Raji (cell line): ENCODE measurements around the gene DELE1.

Source experiments
- POLR2A ChIP-seq: IDR thresholded peaks from 2 replicates; pipeline ENCODE4 v1.6.1; 2011; ENCODE audit warnings: low read depth, low read length, control low read depth; ENCODE audit not compliant: insufficient read depth

The DELE1 gene

DNA sequence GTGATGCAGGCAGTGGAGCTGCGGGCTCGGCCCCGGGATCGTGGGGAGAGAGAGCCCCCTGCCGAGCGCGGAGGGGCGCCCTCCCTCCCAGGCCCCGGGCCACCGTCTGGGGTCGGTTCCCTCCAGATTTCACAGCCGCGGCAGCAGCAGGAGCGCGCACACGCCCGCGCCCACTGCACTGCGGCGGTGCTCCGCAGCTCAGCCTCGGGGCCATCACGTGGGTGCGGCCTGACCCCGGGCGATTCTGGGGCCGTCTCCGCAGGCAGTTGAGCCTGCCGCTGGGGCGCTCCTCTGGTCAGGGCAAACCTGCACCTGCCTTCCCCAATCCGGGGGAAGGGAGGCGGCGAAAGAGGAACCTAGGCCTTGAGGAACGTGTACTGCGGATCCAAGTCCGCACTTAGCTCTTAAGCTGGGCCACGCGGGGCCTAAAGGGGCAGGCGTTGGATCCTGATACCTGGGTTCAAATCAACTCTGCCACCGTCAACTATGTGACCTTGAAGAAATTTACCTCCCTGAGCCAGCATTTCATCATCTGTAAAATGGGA, 9.4 kb upstream of the DELE1 start:
- TF ChIP-seq POLR2A, result no peak

DNA sequence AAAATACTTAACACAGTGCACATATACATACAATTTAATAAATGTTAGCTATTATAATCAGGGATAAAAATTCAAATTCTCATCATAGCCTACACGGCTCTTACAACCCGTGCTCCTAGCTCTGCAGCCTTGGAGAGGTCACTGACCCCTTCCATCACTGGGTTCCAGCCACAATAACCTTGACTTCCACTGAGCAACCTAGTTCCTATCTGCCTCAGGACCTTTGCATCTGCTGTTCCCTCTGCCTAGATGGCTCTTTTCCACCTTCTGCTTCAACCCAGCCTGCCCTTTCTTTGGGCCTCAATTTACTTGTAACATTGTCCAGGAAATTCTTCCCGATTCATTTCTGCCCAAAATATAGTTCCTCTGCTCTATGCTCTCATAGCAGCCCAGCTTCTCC, 8.9 kb upstream of the DELE1 start:
- TF ChIP-seq POLR2A, result no peak

DNA sequence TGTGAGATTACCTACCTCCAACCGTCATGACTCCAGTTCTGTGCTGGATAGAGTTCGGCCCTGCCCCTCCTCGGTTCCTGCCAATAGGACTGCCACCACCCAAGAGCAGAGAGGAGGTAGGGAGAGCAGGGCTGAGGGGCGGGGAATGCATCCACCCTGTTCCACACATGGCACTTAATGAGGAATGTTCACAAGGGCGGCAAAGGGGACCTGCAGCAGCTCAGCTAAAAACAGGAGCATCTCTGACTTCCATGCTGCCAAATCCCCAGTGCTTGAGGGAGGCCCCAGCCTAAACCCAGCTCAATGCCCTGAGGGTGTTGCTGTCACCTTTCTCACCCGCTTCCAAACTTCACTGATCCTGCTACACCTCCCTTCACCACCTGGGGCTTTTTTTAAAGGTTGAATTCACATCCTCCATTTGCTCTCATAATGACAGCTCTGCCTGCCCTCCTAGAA, 7.8 kb upstream of the DELE1 start:
- no peak for TF ChIP-seq POLR2A

DNA sequence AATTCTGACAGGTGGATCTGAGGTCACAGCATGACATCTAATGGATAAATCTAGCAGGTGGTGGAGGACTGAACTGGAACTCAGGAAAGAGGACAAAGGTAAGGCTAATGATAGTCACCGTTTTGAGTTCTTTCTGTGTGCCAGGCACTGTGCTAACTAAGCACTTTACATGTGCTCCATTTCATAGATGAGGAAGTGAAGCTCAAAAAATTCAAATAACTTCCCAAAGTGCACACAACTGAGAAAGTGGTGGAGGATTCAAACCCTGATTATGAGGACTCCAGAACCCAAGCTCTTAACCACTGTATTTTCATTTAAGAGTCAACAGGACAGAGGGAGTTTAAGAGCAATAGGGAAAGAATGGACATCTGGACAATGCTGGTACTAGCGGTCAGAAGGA, 7.1 kb upstream of the DELE1 start:
- TF ChIP-seq POLR2A, result no peak

DNA sequence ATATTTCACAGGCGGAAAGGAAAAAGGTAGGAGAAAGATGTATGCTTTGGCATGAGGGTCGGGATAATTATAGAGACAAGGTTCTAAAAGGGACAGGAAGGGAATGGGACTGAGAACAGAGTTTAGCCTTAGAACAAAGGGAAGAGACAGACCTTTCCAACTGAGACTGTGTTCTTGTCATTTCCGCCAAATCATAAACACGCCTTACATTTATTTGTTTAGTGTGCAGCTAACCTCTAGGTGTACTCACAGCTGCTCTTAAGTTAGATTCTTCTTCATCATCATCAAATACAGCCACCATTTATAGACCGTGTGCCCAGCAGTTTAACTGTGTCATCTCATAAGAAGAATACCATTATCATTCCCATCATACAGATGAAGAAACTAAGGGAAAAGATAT, 5.9 kb upstream of the DELE1 start:
- TF ChIP-seq POLR2A, result no peak

DNA sequence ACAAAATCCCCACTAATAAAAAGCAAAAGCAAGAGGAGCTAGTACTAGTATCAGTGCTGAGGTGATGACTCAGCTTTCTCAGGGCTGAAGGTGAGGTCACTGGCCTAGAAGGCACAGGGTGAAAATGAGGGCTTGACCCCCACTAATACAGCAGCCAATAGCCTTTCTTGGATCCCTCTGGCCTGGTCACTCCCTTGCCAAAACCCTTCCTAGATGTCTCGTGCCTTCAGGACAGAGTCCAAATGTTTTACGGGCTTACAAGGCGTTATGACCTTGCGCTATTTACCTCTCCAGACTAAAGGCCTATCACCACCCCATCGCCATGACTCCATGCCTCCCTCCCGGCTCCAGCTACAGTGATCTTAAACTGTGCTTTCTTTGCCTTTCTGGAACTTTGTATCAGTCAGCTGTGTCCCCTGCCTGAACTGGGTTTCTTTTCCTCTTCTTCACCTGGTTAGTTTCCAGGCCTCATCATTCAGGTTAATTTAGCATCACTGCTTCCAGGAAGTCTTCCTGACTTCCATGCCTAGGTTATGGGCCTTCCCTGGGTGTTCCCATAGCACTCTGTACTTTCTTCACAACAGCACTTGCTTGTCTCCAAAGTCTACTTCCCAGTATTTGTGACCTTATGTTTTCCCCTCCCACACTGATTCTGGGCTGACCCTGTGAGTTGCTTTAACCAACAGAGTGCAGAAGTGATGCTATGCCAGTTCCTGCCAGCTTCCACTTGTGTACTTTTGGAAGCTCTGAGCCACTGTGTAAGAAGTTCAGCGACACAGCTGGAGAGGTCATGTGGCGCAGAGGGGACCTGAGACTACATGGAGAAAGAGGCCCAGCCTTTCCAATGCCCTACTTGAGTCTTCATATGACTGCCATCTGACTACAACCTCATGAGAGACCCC, 4.2 kb upstream of the DELE1 start:
- no peak for TF ChIP-seq POLR2A

DNA sequence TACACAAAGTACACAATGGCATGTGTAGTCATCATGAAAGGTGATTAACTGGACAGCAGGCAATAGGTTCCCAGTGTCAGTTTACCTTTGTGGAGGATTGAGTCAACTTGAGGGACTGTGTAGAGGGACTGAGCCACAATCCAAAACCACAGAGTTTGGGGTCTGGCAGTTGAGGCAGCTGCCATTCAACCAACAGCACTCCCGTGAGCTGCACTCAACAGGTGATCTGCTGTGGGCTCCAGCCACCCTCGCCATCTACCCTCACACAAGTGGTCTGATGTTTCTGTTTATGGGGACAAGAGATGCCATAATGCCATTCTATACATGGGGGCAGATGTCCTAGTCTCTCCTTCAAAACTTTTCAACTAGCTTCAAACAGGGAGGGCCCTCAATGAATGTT, 2.9 kb upstream of the DELE1 start:
- no peak for TF ChIP-seq POLR2A

DNA sequence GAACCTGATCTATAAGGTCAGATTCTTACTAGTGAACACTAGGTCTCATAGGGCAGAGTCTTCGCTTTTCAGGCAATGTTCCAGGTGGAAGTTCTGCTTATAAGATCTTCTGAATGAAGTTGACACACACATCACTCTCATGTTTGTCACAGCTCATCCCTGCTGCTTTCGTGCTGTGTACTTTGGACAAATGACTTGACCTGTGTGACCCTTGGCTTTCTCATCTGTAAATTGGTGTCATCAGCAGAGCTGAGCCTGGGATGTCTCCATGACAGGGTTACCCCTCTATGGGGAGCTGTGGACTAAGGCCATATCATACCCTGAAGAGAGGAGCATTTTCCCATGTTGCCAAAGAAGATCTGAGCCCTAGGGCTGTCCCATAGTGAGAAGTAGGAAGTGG, 2.8 kb downstream of the DELE1 start:
- TF ChIP-seq POLR2A, result no peak

DNA sequence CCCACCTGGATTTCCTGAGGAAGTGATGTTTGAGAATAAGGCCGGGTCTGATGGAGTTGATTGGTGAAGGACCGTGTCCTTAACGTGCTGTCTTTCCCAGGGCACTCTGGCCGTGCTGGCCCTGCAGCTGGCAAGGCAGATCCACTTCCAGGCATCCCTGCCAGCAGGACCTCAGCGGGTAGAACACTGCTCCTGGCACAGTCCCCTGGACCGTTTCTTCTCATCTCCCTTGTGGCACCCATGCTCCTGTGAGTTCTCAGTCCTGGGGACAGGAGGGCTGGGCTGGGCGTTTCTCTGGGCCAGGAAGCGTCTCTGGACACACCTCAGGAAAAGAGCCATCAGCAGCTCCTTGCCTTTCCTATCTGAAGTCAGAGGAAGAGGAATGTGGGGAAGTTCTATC, 4.4 kb downstream of the DELE1 start:
- TF ChIP-seq POLR2A, result no peak

DNA sequence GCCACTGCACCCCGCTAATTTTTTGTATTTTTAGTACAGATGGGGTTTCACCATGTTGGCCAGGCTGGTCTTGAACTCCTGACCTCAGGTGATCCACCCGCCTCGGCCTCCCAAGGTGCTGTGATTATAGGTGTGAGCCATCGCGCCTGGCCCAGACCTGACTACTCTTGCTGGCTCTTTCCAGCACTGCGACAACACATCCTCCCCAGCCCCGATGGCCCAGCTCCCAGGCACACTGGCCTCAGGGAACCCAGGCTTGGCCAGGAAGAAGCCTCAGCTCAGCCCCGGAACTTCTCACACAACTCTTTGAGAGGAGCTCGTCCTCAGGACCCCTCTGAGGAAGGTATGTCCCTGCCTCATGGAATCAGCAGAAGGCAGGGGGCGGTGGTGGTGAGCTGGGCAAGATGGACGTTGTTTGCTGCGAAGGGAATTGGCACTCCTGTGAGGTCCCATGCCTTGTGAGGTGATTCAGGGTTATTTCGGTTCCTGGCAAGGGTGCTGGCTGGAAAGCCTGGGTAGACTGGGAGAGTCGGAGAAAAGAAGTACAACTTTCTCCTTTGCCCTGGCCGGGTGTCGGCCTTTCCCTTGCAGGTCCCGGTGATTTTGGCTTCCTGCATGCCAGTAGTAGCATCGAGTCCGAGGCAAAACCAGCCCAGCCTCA, 5.9 kb downstream of the DELE1 start:
- no peak for TF ChIP-seq POLR2A

DNA sequence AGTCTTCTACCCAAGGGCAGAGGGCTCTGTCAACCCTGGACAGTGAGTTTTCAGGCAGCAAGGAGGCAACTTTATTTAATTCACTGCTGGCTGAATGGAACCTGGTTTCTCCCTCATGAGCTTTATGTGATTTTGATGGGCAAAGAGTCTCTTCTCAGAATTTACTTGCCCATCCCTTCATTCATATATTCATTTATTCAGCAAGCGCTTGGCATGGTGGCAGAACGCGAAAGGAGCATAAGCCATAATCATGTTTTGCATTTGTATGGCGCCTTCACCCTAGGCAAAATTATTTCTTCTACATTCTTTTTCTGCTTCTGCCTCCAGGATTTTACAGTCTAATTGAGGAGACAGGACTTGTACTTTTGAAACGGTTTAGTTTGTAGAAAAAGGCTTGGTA, 8.0 kb downstream of the DELE1 start:
- TF ChIP-seq POLR2A, result no peak

DNA sequence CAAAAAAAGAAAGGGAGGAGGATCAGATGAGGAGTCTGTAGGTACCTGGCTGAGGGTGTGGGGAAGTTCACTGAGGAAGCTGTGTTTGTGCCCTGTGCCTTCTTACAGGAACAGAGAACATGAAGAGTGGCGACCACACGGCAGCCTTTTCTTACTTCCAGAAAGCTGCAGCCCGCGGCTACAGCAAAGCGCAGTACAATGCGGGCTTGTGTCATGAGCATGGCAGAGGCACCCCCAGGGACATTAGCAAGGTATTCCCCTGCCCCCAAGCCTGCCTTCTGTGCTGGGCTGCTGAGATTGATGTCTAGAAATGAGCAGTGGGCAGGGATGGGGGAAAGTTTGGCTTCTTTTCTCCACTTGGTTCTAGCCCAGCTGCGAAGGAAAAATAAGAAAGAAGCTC, 9.5 kb downstream of the DELE1 start:
- no peak for TF ChIP-seq POLR2A

DNA sequence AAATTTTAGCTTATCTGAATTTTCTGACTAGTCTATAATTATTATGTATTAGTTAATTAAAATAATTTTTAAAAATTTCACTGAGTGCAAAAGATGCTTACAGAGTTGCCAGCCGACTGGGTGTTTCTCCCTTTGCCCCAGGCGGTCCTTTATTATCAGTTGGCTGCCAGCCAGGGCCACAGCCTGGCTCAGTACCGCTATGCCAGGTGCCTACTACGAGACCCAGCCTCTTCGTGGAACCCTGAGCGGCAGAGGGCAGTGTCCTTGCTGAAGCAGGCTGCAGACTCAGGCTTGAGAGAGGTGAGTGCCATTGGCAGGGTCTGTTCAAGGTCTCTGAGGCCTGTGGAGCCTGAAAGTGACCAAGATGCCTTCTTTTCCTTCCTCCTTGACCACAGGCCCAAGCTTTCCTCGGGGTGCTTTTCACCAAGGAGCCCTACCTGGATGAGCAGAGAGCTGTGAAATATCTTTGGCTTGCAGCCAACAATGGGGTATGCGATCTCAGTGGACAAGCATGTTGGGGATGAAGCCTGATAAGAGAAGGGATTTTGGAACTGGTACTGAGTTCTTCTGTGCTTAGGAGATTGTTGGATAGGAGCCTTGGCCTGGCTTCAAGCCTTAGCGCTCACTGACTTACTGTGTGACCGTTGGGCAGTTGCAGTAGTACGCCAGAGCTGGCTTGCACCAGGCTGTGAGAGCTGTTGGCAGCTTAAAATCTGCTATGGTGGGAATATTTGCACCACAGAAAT, 10.6 kb downstream of the DELE1 start:
- TF ChIP-seq POLR2A, result no peak

DNA sequence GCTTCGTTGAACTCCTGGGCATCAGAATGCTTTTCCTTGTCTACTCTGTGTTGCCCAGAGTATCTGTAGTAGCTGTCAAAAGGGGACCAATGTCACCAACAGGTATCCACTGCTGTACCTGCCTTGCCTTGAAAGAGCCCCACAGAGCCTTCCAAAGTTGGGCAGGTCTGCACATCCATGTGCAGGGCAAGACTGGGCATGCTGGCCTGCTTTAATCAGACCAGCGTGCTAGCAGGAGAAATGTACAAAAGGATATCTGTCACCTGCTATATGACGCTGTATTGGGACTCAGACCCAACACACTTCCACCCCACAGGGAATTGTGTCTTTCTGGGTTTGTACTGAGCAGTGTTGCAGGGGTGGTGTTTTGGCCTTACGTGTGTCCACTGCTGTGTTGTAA, 11.9 kb downstream of the DELE1 start:
- TF ChIP-seq POLR2A, result no peak

DNA sequence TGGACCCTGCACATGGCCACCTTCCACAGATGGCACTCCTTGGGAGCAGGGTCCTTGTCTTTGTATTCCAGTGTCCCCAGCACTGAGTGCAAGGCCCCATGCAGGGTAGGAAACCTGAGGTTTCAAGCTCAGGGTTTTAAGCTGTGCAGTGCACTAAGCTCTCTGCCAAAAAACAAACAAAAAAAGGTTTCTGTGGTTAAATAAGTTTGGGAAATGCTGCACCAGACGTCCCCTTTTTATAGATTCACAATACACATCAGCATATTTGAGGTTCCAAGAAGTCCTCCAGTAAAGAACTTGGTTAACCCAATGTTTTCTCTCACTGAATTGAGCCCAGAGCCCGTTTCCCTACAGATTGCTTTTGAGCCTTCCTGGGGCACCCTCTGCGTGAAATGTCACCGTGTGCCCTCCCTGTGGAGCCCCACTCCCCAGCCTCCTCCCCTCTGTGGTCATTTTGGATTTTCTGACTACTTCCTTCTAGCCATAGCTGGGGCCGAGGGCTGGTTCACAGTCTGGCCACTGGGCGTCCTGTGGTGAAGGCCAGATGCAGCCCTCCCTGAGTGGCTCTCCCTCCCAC, 17.1 kb downstream of the DELE1 start:
- TF ChIP-seq POLR2A, result no peak

DNA sequence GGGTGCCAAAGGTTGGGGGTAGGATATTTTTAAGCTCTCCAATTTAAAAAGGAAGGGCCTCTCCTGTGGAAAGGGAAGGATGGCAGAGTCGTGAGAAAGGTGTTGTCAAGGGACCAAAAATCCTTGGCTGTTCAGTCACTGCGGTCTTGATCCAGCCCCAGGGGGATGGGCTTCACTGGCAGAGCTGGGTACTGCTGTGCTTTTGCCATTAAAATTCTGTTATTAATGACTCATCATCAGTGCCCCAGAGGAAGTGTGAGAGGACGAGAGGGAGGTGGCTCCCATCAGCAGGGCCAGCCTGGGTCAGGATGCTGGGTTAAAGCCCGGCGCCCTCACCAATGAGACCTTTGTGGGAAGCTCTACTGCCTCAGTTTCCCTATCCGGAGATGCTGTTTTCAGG, 17.6 kb downstream of the DELE1 start:
- TF ChIP-seq POLR2A, result no peak

DNA sequence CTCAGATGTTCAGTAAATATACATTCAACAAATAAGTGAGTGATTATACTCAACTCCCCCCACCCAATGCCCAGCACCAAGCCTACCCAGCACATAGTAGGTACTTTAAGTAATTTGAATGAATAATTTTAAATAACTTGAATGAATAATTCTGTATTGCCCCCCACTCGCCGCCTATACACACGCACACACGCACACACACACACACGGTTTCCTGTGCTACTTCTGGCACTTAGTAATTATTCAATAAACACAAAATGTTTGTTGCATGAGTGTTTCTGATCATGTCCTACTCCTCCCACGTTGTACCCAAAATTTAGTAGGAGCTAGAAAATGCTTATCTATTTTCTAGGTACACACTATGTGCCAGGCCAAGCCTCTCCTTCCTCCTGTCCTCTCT, 18.1 kb downstream of the DELE1 start:
- no peak for TF ChIP-seq POLR2A
